Measurements from ENCODE around the gene PIEZO2.
"Not testable (repeated sequence)": the region's sequence is repeated elsewhere in the genome, so short reads cannot be mapped to it uniquely, and the experiment has no call there.

The PIEZO2 gene

GRCh38 chr18:10928011-10928771 is 221.2 kb downstream of the PIEZO2 start:
- no peak for DNase-seq (ENCODE audit: low spot score)

- no peak for DNase-seq (ENCODE audit: low spot score)
Measured at GRCh38 chr18:10927286-10927992, 221.9 kb downstream of the PIEZO2 start.

GRCh38 chr18:10926621-10927161 is 222.7 kb downstream of the PIEZO2 start:
- DNase-seq (ENCODE audit: low spot score), result no peak

- DNase-seq (ENCODE audit: low spot score), result no peak
Measured at GRCh38 chr18:10924290-10924689, 225.1 kb downstream of the PIEZO2 start.

- DNase-seq (ENCODE audit: low spot score), result no peak
Measured at GRCh38 chr18:10923551-10924070, 225.8 kb downstream of the PIEZO2 start.

DNA sequence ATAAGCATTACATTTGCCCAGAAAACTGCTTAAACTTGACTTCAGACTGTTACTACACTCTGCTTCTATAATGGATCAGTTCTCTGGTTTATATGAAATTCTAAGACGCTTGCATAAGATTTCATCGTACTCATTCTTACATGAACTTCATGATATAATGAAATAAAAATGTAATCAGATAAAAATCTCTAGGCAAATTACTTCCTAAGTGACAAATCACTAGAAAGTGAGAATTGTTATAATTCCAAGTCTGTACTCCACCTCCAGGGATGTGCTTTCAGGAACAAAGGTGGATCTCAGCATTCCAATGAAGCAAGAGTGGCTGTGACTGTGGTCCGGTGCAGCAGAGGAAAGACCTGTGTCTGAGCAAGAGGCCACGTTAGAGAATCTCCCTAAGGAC is 226.2 kb downstream of the PIEZO2 start:
- no peak for DNase-seq (ENCODE audit: low spot score)

GRCh38 chr18:10922712-10923111 is 226.7 kb downstream of the PIEZO2 start:
- DNase-seq (ENCODE audit: low spot score), result not testable (repeated sequence)

DNA sequence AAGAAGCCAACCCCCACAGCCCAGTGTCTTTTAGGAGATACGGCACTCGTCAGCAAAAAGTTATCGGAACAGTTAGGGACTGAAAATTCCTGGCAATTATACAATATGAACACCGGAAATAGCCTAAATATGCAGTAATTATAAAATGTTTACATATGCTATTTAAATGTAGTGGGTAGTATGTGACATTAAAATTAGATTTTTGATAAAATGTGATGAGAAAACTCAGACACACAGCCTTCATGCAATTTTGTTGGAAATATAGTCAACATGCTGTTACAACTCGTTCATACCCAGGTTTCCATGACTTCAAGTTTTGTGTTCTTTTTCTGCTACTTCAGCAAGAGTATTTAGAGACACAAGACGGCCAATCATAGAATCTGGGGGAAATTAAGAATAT is 229.1 kb downstream of the PIEZO2 start:
- DNase-seq (ENCODE audit: low spot score), result not testable (repeated sequence)

- DNase-seq (ENCODE audit: low spot score), result no peak
Measured at GRCh38 chr18:10919851-10920250, 229.5 kb downstream of the PIEZO2 start.

GRCh38 chr18:10916865-10917264 is 232.5 kb downstream of the PIEZO2 start:
- DNase-seq (ENCODE audit: low spot score), result no peak

DNA sequence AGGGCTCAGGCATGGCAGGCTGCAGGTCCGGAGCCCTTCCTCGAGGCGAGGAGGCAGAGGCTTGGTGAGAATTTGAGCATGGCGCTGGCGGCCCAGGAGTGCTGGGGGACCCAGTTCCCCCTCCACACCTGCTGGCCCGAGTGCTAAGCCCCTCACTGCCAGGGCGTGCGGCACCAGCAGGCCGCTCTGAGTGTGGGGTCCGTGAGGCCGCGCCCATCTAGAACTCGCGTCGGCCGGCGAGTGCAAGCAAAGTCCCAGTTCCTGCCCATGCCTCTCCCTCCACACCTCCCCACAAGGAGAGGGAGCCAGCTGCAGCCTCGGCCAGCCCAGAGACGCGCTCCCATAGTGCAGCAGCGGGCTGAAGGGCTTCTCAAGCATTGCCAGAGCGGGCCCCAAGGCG is 233.0 kb downstream of the PIEZO2 start:
- no peak for DNase-seq (ENCODE audit: low spot score)

DNA sequence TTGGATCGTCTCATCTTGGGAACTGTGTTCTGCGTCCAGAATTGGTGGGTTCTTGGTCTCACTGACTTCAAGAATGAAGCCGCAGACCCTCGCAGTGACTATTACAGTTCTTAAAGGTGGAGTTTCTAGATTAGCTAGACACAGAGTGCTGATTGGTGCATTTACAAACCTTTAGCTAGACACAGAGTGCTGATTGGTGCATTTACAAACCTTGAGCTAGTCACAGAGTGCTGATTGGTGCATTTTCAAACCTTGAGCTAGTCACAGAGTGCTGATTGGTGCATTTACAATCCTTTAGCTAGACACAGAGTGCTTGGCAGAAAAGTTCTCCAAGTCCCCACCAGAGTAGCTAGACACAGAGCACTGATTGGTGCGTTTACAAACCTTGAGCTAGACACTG is 233.6 kb downstream of the PIEZO2 start:
- not testable (repeated sequence) for DNase-seq (ENCODE audit: low spot score)

GRCh38 chr18:10914610-10915009 is 234.8 kb downstream of the PIEZO2 start:
- not testable (repeated sequence) for DNase-seq (ENCODE audit: low spot score)

- no peak for DNase-seq (ENCODE audit: low spot score)
Measured at GRCh38 chr18:10913919-10914318, 235.4 kb downstream of the PIEZO2 start.

DNA sequence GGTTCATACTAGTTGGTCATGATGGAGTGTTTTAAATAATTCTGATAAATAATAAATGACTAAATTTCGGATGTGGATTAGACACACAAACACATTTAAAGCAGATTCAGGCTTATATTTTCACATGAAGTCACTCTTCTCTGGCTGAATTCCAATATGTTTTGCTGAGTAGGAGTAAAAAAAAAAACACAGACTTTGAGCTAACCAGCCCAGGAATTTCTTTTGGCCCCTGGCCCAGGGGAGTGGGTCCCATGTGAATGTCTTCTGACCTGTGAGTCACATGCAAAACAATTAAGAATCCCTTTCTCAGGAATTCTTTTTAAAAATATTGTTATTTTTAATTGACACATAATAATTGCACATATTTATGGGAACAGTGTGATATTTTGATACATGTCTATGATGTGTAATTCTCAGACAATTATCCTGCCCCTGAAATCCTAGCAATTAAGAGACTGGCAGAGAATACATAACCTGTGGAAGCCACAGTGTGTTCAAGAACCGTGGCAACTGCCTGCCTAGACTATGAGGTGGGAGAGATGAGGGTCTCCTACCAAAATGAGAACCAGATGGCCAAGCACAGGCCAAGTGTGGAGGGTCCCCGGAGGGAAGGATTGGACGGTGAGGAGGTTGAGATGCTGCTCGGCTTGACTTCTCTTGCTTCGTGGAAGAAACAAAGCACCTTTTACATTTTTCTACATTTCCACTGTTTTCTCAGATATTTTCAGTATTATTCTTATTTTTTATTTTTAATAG is 236.4 kb downstream of the PIEZO2 start:
- DNase-seq (ENCODE audit: low spot score), result no peak

DNA sequence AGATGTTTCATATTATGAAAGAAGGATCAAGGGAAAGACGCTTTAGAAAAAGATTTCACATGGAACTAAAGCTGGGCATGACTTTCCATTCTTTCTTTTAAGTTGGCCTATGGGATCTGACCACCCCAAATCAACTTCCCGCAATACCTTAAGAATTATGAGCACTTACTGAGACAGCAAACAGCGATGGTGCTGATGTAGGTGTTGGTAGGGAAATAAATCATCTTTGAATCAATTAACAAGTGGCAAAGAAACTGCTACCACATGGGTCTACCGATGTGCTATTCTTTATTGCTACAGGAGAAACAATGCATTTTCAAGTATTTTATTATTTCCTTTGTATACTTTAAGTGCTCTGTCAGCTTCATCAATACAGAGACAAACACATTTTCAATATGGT is 239.6 kb downstream of the PIEZO2 start:
- DNase-seq (ENCODE audit: low spot score), result no peak

DNA sequence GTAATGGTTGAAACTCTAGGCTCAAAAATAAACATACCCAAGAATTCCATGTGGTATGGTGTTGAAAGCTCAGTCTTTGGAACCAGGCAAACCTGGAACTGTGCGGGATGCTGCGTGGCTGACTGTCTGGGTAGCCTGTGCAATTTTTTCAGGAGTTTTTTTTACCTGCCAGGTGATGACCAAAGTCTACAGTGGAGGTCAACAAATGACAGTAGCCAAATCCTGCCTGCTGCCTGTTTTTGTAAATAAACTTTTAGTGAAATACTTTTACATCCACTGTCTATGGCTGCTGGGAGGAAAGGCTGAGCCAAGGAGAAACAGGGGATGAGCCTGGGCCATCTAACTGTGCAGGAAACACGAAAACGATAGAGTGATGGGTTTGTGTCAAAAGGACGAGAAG is 240.6 kb downstream of the PIEZO2 start:
- DNase-seq (ENCODE audit: low spot score), result no peak

DNA sequence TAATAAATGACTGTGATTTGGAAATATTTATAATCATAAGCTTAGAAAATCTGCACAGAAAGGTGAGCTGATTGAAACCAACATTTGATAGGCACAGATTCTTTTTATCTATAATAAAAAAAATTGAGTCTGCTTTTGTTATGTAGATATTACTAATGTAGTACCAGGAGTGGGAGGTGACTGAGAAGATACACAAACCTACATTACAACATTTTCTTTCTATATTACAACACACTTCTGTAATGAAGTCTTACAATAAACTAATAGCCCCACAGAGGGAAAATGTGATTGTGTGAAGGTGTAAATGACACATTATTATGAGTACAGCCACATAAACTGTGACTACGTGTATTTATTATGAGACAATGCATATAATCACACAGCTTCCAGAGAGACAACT is 241.6 kb downstream of the PIEZO2 start:
- DNase-seq (ENCODE audit: low spot score), result no peak

- no peak for DNase-seq (ENCODE audit: low spot score)
Measured at GRCh38 chr18:10901329-10901728, 248.0 kb downstream of the PIEZO2 start.

- DNase-seq (ENCODE audit: low spot score), result no peak
Measured at GRCh38 chr18:10900435-10900834, 248.9 kb downstream of the PIEZO2 start.

DNA sequence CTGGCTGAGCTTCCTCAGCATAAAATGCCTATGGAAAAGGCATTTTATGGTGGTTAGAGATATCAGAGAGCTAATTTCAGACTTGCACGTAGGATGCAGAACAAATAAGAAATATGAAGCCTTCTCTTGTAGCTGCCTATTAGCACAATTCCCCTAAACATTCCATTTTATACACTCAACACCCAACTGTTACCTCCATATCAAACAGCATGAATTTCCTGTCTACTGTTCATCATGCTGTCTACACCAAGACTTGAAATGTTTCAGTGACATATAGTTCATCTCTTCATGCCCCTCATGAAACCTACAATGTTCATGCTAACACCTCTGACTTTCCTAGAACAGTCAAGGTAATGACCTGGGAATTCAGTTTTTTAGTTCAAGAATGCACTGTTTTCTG is 249.9 kb downstream of the PIEZO2 start:
- DNase-seq (ENCODE audit: low spot score), result no peak

GRCh38 chr18:10898417-10898974 is 250.9 kb downstream of the PIEZO2 start:
- DNase-seq (ENCODE audit: low spot score), result no peak

All from LoVo (cell line).